Spinal cord (tissue), 10 donors: ENCODE results near the gene VSIR. TPM values are rescaled to one million over a fixed set of nuclear protein-coding genes. Genes with fewer than 3 reads are reported as not detected.

Experiments
- DNase-seq, 6 donors: peaks; one replicate each; pipeline versions ENCODE4 v3.0.0 to v3.0.0-alpha.2; 2013 to 2015; ENCODE audit warnings: low spot score in 6 of 6, low read depth in 4 of 6
- H3K27ac ChIP-seq: one replicate; pipeline ENCODE4 v1.5.1; 2013; ENCODE audit warnings: low read depth, low read length, control low read depth
- H3K27me3 ChIP-seq: one replicate; pipeline ENCODE4 v1.6.1; 2013; ENCODE audit warnings: low read length; ENCODE audit not compliant: control insufficient read depth, insufficient read depth
- H3K36me3 ChIP-seq: one replicate; pipeline ENCODE4 v1.6.1; 2013; ENCODE audit warnings: low read length; ENCODE audit not compliant: control insufficient read depth, insufficient read depth
- H3K4me1 ChIP-seq: one replicate; pipeline ENCODE4 v1.6.1; 2013; ENCODE audit warnings: low read length; ENCODE audit not compliant: control insufficient read depth, insufficient read depth
- H3K4me3 ChIP-seq: one replicate; pipeline ENCODE4 v1.5.1; 2013; ENCODE audit warnings: low read depth, low read length, control low read depth
- H3K9me3 ChIP-seq: one replicate; pipeline ENCODE4 v1.6.1; 2013; ENCODE audit warnings: low read length; ENCODE audit not compliant: control insufficient read depth, insufficient read depth
- WGBS: methylation state at CpG from one replicate; pipeline ENCODE4 v1.1.5; 2013; ENCODE audit warnings: missing lambda C conversion rate; ENCODE audit not compliant: insufficient coverage; 5-methylcytosine and 5-hydroxymethylcytosine counted together
- polyA plus RNA-seq, 2 donors: library from polyadenylated mRNA; unstranded; fragments of 120-200 nt; gene quantifications; one replicate each; pipeline ENCODE4 v1.2.1, GENCODE V29; 2013; ENCODE audit not compliant: insufficient read length in 2 of 2
- total RNA-seq, 2 donors: library from RNA; depleted of rRNA in 1 of 2; stranded (reverse); fragments of 120-200 nt in 1 of 2; fragments of >200 nt in 1 of 2; gene quantifications; one replicate each; pipeline versions ENCODE4 v1.2.3 to v1.2.4, GENCODE V29; 2013 to 2014
- donor health status: healthy.

The VSIR gene
- total and polyA plus RNA-seq, 4 donors: 21.0 to 39.0 (median 33.3) TPM

- H3K4me3 ChIP-seq: no peak overlapping the region
- H3K4me1 ChIP-seq: peaks cover 19% of the 10 kb centered on the region
- DNase-seq: no peak
- no peaks in the 10 kb centered on the region for H3K9me3 ChIP-seq
- WGBS: 92% methylated on average over 17 of the region's 21 CpGs
- H3K27me3 ChIP-seq: no peaks in the 10 kb centered on the region
- peaks cover 34% of the 10 kb centered on the region for H3K36me3 ChIP-seq
- H3K27ac ChIP-seq: no peak overlapping the region
These were observed 34.5 kb upstream of the VSIR start for GRCh38 chr10:71807557-71808510.

GRCh38 chr10:71806704-71807556, 33.6 kb upstream of the VSIR start:
- H3K4me3 ChIP-seq: no peak overlapping the region
- 91% methylated on average over 21 of the region's 23 CpGs for WGBS

DNA sequence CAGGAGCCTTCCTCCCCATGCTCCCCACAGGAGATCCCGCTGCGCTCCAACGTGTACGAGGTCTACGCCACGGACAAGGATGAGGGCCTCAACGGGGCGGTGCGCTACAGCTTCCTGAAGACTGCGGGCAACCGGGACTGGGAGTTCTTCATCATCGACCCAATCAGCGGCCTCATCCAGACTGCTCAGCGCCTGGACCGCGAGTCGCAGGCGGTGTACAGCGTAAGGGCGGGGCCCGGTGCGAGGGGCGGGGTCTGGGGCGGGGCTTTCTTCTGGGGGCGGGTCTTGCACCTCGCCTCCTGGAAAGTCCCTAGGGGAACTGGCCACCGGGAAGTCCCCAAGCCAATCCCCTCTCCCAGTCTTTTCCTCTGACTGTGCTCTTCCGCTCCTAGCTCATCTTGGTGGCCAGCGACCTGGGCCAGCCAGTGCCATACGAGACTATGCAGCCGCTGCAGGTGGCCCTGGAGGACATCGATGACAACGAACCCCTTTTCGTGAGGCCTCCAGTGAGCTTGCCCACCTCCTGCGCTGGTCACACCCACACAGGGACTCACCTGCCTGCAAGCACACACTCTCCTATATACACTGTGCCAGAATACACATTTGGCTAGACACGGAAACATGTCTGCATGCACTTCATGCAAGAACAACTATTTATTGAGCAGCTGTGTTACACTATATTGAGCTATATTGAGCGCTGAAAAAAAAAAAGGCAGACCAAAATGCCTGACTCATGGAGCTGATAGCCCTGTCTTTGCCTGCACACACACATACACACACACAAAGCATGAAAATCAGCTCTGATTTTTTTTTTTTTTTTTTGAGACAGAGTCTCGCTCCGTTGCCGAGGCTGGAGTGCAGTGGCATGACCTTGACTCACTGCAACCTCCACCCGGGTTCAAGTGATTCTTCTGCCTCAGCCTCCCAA, 32.7 kb upstream of the VSIR start:
- H3K27ac ChIP-seq: no peak overlapping the region
- no peaks in the 10 kb centered on the region for H3K9me3 ChIP-seq
- H3K36me3 ChIP-seq: peaks cover 18% of the 10 kb centered on the region
- no peaks in the 10 kb centered on the region for H3K27me3 ChIP-seq
- DNase-seq: peak in 1 of 6 donors; percentile 65
- 29% methylated on average over 39 of the region's 41 CpGs for WGBS
- H3K4me1 ChIP-seq: peaks cover 12% of the 10 kb centered on the region
- no peak overlapping the region for H3K4me3 ChIP-seq

More at GRCh38 chr10:71806704-71807556, 33.6 kb upstream of the VSIR start:
- DNase-seq: no peak
- H3K27ac ChIP-seq: no peak overlapping the region
- no peaks in the 10 kb centered on the region for H3K9me3 ChIP-seq
- H3K27me3 ChIP-seq: no peaks in the 10 kb centered on the region
- peaks cover 25% of the 10 kb centered on the region for H3K36me3 ChIP-seq
- H3K4me1 ChIP-seq: peaks cover 13% of the 10 kb centered on the region

DNA sequence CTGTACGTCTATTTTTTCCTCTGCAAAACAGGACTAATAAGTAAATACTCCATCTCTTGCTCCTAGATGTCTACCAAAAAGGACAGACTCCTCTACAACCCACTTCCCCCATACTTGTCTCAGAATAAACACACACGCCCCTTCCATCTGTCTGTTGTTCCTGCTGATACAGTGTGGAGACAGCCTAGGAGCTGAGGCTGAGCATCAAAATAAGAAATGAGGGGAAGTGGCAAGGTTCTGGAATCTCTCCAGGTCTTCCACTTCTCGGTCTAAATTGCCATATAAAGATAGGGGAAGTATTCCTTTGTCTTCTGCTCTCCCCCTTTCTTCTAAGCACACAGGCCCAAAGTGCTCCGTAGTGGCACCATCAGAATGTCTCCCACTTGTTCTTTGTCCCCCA, 30.8 kb upstream of the VSIR start:
- Histone ChIP-seq H3K27me3 (no peaks in the 10 kb centered on the region), H3K9me3 (no peaks in the 10 kb centered on the region), H3K4me1 (peaks cover 12% of the 10 kb centered on the region), H3K27ac (no peak overlapping the region), H3K4me3 (no peak overlapping the region), H3K36me3 (peaks cover 7% of the 10 kb centered on the region)
- WGBS: 67% methylated on average over 1 of the region's 4 CpGs
- peak in 2 of 6 donors; percentile 15 to 66 for DNase-seq

DNA sequence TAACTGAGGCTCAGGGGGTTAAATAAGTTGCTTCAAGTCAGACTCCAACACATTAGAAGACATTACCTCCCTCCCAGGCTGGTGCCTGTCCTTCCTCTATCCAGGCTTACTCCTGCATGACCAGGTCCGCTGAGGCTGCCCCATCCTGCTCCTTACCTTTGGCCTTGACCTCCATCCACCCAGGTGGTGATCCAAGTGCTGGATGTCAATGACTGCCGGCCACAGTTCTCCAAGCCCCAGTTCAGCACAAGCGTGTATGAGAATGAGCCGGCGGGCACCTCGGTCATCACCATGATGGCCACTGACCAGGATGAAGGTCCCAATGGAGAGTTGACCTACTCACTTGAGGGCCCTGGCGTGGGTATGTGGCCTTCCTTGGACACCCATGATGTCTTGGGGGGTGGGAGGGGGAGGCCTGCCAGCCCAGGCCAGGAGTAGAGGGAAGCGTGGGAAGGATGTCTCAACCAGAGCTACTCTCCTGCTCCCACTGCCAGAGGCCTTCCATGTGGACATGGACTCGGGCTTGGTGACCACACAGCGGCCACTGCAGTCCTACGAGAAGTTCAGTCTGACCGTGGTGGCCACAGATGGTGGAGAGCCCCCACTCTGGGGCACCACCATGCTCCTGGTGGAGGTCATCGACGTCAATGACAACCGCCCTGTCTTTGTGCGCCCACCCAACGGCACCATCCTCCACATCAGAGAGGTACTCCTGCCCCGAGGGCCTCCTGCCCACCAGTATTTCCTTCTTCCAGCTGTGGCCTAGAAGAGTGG, 29.6 kb upstream of the VSIR start:
- Histone ChIP-seq H3K9me3 (no peaks in the 10 kb centered on the region), H3K27ac (no peak overlapping the region), H3K27me3 (no peaks in the 10 kb centered on the region), H3K4me3 (no peak overlapping the region), H3K36me3 (peaks cover 7% of the 10 kb centered on the region), H3K4me1 (peaks cover 12% of the 10 kb centered on the region)
- 90% methylated on average over 12 of the region's 18 CpGs for WGBS
- DNase-seq: no peak

DNA sequence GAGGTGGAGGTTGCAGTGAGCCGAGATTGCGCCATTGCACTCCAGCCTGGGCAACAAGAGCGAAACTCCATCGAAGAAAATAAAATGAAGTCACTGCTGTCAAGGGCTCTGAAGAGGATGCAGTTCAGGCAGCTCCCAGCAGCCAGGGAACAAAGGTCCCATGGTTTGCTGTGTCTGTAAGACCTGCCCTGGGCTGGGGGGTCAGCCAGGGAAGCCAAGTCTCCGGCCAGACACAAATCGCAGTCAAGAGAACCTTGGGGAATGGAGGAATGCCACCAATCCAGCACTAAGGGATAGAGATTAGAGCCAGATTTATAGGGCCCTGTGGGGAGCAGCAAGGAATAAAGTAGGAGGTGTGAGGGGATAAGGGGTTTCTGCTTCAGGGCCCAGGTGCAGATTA, 28.9 kb upstream of the VSIR start:
- H3K27ac ChIP-seq: no peak overlapping the region
- H3K4me3 ChIP-seq: no peak overlapping the region
- DNase-seq: no peak
- H3K36me3 ChIP-seq: peaks cover 1% of the 10 kb centered on the region
- 84% methylated on average over 6 of the region's 6 CpGs for WGBS
- H3K27me3 ChIP-seq: no peaks in the 10 kb centered on the region
- peaks cover 12% of the 10 kb centered on the region for H3K4me1 ChIP-seq
- no peaks in the 10 kb centered on the region for H3K9me3 ChIP-seq

- Histone ChIP-seq H3K4me1 (peaks cover 12% of the 10 kb centered on the region), H3K4me3 (no peak overlapping the region), H3K36me3 (no peaks in the 10 kb centered on the region), H3K27ac (no peak overlapping the region), H3K9me3 (no peaks in the 10 kb centered on the region), H3K27me3 (no peaks in the 10 kb centered on the region)
- WGBS: 85% methylated on average over 6 of the region's 9 CpGs
- no peak for DNase-seq
These were observed 28.0 kb upstream of the VSIR start for GRCh38 chr10:71801361-71801760.

DNA sequence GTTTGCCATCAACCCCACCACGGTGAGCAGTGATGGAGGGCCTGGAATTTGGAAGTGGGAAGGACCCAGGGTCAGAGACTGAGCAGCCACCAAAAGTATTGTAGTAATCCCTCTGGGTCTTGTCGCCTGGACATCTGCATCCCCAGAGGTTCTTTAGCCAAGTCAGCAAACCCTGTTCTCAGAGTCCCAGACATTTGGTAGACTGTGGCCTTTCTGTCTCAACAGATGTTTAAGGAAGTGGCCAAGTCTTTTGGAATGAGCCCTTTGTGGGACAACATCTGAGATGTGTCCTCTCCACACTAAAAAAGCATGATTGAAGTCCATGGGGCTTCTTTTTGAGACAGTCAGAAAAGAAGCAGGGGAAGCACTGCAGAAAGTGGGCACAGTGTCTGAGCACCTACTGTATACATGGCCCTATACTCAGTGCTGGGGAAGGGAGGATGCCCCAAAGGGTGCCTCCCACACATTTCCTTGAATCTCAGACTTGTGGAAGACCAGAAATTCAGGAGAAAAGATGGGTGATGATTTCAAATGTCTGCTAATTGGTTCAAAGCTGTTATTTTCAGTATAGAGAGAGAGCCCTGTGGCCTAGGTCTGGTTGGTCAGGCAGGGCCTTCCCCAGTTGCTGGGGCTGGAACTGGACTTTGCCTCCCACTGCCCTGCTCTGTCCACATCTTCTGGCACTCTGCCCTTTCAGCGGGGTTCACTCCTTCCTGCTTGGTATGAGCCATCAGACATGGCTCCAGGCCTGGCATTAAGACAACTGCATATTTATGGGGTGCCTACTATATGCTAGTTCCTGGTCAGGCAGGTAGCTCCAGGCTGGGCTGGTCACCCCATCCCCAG, 26.5 kb upstream of the VSIR start:
- Histone ChIP-seq H3K27me3 (no peaks in the 10 kb centered on the region), H3K36me3 (peaks cover 3% of the 10 kb centered on the region), H3K4me1 (peaks cover 3% of the 10 kb centered on the region), H3K4me3 (no peak overlapping the region), H3K27ac (no peak overlapping the region), H3K9me3 (no peaks in the 10 kb centered on the region)
- DNase-seq: no peak
- 83% methylated on average over 1 of the region's 3 CpGs for WGBS
